Fibroblast of skin of left biceps (primary cell): Measurements from ENCODE around the gene PTRH1.

ENCODE experiments used
- DNase-seq, 2 experiments: peaks; one replicate each; pipeline ENCODE4 v3.0.0-alpha.2; 2013; ENCODE audit warnings: low read depth in 2 of 2

The PTRH1 gene

GRCh38 chr9:127720031-127720864 is 4.8 kb upstream of the PTRH1 start:
- DNase-seq, result no peak

DNA sequence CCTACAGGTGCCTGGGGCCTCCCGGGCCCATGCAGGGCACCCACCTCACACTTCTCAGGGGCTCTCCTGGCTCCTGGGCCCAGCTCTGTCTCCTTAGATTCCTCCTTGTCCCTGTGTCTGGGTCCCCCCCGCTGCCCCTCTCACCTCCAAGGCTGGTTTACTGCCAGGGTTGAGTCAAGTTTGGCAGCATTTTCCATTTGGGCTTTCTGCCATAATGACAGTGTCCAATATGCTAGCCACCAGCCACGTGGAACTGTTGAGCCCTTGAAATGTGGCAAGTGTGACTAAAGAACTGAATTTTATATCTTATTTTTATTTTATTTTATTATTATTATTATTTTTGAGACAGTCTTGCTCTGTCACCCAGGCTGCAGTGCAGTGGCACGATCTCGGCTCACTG is 2.3 kb upstream of the PTRH1 start:
- no peak for DNase-seq

GRCh38 chr9:127716412-127716811 is 949 bp upstream of the PTRH1 start:
- no peak for DNase-seq

DNA sequence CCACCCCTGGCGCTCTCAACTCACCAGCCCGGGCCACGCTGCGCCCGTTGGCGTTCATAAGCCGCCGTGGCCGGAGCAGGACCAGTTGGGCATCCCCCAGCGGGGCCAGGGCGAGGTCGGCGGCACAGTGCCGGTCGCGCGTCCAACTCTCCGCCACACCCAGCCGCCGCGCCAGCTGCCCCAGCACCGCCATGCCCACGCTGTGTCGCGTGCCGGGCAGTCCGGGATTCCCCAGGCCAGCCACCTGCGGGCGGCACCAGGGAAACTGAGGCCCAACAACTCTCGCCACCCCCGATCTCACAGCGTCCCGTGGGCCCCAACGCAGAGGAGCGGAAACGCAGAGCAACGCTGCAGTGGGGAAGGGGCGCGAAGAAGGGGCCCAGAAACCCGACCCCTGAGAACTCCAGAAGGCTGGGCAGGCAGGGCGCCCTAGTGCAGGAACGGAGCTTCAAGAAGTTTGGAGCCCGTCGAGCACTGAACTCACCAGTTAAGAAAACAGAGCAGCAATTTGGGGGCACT is 453 bp downstream of the PTRH1 start:
- no peak for DNase-seq

- DNase-seq, result no peak
These were observed 1.3 kb downstream of the PTRH1 start for GRCh38 chr9:127714020-127714750.

GRCh38 chr9:127712867-127713266 is 2.6 kb downstream of the PTRH1 start:
- DNase-seq, result no peak

DNA sequence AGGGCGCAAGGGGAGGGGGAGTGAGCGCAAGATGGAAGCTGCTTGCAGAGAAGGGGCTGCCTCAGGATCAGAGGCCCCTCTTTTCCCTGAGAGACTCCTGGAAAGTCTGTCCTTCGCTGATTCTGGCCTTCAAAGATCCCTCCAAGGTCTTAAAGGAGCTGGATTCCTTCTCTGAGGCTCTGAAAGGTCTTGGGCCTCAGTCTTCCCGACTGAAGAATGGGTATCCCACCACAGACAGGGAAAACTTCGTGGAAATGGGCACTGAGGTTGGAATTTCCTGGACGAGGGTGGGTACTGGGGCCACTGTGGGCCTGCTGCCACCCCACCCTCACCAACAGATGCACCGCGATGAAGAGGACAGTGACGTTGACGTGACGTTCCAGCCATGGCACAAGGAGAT is 3.1 kb downstream of the PTRH1 start:
- DNase-seq, result no peak

DNA sequence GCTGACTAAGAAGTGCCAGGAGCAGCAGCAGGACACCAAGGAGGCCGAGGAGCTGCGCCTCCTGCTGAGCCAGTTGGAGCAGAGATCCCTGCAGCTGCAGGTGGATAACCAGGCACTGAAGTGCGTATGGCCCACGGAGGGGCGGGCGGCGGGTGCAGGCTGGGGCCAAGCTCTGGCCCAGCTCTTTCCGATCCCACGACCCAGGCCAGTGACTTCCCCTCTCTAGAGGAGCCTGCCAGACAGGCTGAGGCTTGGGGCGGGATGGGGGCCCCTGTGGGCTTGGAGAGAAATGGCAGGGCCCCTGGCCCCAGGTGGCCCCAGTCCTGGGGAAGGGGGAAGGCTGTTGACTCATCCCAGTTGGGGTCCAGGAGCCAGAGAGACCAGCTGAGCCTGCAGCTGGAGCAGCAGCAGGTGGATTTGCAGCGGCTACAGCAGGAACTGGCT is 3.6 kb downstream of the PTRH1 start:
- no peak for DNase-seq

DNA sequence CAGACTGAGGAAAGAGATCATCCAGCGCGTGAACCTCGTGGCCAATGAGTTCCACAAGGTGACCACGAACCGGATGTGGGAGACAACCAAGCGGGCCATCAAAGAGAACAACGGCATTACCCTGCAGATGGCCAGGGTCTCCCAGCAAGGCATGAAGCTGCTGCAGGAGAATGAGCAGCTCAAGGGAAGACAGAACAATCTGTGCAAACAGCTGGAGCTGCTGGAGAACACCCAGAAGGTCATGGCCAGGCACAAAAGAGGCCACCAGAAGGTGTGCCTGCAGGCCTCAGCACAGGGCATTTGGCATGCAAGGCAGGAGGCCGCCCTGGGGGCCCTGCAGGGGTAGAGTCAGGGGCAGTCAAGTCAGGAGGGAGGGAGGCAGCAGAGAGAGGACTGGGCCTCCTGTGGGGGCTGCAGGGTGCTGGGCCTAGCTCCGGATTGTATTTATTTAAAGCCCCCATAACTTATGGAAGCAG is 4.2 kb downstream of the PTRH1 start:
- no peak for DNase-seq

DNA sequence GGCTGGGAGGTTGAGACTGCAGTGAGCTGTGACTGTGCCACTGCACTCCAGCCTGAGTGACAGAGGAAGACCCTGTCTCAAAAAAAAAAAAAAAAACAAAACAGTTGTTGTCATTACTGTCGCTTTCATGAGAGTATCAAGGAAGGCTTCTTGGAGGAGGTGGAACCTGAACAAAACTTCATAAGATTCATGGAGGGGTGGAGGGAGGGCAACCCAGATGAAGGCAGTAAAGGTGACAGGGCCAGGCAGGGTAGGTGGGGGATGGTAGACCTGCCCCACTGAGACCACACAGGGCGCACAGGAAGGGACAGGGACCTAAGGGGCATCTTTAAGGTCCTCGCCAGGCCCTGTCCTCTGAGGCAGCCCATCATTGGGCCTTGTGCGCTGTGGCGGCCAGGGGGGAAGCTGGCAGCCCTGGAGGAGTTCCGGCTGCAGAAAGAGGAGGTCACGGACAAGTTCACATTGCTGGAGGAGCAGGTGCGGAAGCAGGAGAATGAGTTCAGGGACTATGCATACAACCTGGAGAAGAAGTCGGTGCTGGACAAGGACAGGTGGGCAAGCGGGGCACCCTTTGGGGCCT is 5.2 kb downstream of the PTRH1 start:
- DNase-seq, result no peak

- no peak for DNase-seq
These were observed 6.4 kb downstream of the PTRH1 start for GRCh38 chr9:127708952-127709587.

DNA sequence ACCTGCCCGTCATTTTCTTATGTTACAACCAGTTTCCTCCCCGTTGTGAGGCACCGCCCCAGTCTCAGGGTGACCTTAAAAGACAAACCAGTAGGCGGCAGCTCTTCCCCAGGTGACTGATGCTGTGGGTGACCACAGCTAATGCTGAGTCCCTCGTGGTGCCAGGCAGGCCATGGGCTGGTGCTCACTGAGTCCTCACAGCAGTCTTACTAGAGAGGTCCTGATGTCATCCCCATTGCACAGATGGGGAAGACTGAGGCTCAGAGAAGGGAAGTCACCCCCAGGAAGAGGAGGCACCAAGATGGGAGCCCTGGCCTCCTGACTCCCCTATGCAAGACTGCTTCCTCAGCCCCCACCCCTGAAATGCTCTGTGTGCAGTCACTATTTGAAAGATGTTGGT is 7.7 kb downstream of the PTRH1 start:
- DNase-seq, result no peak

- no peak for DNase-seq
These were observed 8.6 kb downstream of the PTRH1 start, which contains the start of gene CFAP157 for GRCh38 chr9:127706836-127707241. CFAP157 (plus strand) TSS chr9:127706988; CDS start chr9:127707032, 44 bp downstream.

DNA sequence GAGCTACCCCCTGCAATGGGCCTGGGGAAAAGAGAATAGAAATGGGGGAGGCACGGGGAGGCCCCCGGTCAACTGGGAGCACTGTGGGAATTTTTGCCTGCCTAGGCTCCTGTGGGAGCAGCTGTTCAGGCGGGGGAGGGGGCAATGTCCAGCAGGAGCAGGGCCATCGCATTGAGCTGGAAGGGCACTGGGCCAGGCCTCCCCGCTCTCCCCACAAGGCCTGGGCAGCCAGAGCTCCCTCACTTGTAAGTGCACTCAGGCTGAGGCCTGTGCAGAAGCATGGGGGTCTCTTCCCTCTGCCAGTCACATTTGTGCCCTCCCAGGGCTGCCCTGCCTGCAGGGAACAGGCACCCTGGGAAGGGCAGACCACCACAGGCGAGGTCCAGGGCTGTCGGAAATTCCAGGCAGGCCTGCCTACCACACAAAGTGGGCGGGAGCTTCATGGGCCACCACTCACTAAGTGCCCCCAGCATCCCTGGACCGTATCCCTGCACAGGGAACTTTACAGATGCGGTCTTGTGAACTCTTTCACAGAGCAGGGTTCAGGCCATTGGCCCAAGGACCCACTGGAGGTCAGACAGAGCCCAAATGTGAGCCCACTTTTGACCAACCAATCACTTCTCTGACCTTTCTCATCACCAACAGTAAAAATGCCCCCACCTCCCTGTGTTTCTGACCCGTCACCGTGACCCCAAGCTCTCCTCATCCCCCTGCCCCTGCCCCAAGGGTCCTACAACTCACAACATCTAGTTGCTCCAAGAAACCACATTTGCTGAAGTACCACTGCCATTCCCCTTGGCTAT is 9.7 kb downstream of the PTRH1 start:
- no peak for DNase-seq

- no peak for DNase-seq
These were observed 12.0 kb downstream of the PTRH1 start for GRCh38 chr9:127703289-127703946.

- no peak for DNase-seq
These were observed 14.7 kb downstream of the PTRH1 start for GRCh38 chr9:127700594-127701255.

- no peak for DNase-seq
These were observed 15.3 kb downstream of the PTRH1 start for GRCh38 chr9:127700140-127700539.

- DNase-seq, result peak; percentile 85 to 86
These were observed 16.3 kb downstream of the PTRH1 start for GRCh38 chr9:127698985-127699670.

- no peak for DNase-seq
These were observed 17.1 kb downstream of the PTRH1 start for GRCh38 chr9:127698386-127698785.
